SK-N-MC (cell line): ENCODE measurements around the gene MPP1.

Source experiments
- DNase-seq: peaks from one replicate; pipeline ENCODE4 v3.0.0-alpha.2; 2011; ENCODE audit warnings: low read depth, low spot score
- H3K27ac ChIP-seq: fragments of 200-600 bp; sonication (generic); 2 replicates; pipeline ENCODE4 v1.5.1; 2016; ENCODE audit warnings: mixed run types
- H3K36me3 ChIP-seq: fragments of 200-600 bp; sonication (generic); 2 replicates; pipeline ENCODE4 v1.6.1; 2017; ENCODE audit warnings: antibody characterized with exemption, low read length, mixed read lengths; ENCODE audit not compliant: insufficient read depth
- H3K4me3 ChIP-seq: fragments of 200-600 bp; sonication (generic); 2 replicates; pipeline ENCODE4 v1.5.1; 2016
- H3K9ac ChIP-seq: fragments of 200-600 bp; sonication (generic); 2 replicates; pipeline ENCODE4 v1.8.0; 2017; ENCODE audit warnings: mixed run types, mixed read lengths; ENCODE audit not compliant: insufficient read length
- H3K9me3 ChIP-seq: fragments of 200-600 bp; sonication (generic); 2 replicates; pipeline ENCODE4 v1.6.1; 2017; ENCODE audit warnings: low read depth, mild to moderate bottlenecking, antibody characterized with exemption, low read length, moderate library complexity, mixed read lengths
- EZH2 ChIP-seq: fragments of 200-600 bp; sonication (generic); IDR thresholded peaks from one replicate; pipeline ENCODE4 v1.6.1; 2017; ENCODE audit warnings: antibody characterized with exemption
- FOXP2 ChIP-seq: optimal IDR thresholded peaks from 2 replicates; pipeline ENCODE3; 2011; ENCODE audit warnings: mild to moderate bottlenecking, moderate library complexity; ENCODE audit not compliant: insufficient read depth; ENCODE audit errors: extremely low read length, control extremely low read depth
- POLR2AphosphoS5 ChIP-seq: IDR thresholded peaks from 2 replicates; pipeline ENCODE4 v1.6.1; 2012; ENCODE audit warnings: mild to moderate bottlenecking, low read depth, low read length, borderline replicate concordance

MPP1 gene

DNA sequence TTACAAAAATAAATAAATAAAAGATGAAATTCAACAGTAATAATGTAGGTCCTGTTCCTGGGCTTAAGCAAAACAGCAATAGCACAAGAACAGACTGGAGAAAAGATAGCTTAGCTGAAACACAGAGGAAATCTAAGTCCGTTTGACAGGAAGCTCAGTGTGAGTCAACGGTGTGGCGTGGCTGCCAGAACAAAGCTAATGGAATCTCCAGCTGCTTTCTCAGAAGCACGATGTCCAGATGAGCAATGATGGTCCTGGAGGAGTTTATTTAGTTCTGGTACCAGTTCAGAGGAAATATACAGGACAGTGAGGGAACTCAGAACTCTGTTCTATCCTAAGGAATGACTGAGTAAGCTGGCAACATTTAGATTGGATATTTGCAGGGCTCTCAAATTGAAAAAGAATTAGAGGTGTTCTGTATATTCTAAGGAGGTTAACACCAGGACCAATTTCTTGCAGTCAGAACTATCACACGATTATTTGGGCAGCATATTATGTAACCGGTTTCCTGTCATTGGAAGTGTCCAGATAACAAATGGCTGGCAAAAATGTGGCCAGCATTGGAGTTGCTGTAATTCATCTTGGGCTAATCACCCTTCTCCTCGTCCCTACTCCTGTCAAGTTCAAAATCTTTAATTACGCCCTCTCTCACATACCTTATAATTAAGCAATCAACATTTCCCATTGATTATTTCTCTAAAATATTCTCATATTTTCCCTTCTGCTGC is 67.1 kb downstream of the MPP1 start:
- no peak overlapping the region for H3K4me3 ChIP-seq
- no peak overlapping the region for H3K9ac ChIP-seq
- DNase-seq: no peak
- H3K36me3 ChIP-seq: no peaks in the 10 kb centered on the region
- TF ChIP-seq FOXP2 (no peak), EZH2 (no peak), POLR2AphosphoS5 (no peak)
- H3K9me3 ChIP-seq: no peaks in the 10 kb centered on the region
- no peak overlapping the region for H3K27ac ChIP-seq

DNA sequence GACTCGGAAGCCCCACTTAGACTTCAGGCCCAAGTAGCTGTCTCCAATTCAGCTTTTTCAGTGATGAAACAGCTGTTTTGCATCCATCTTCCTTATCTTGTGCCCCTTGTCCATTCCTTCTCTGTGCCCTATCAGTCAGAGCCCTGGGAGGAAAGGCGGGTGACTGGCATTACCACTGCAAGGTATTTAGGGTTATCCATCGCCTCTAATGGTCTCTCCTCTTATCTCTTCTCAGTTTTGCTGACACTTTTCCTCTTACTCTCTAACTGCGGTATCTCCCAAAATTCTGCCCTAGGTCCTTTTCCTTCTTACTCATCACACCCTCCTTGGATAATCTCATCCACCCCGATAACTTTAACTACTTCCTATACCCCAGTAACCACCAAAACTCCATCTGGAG is 68.1 kb downstream of the MPP1 start:
- no peaks in the 10 kb centered on the region for H3K9me3 ChIP-seq
- no peaks in the 10 kb centered on the region for H3K36me3 ChIP-seq
- TF ChIP-seq FOXP2 (no peak), POLR2AphosphoS5 (no peak), EZH2 (no peak)
- no peak overlapping the region for H3K4me3 ChIP-seq
- no peak for DNase-seq
- no peak overlapping the region for H3K27ac ChIP-seq
- no peak overlapping the region for H3K9ac ChIP-seq

DNA sequence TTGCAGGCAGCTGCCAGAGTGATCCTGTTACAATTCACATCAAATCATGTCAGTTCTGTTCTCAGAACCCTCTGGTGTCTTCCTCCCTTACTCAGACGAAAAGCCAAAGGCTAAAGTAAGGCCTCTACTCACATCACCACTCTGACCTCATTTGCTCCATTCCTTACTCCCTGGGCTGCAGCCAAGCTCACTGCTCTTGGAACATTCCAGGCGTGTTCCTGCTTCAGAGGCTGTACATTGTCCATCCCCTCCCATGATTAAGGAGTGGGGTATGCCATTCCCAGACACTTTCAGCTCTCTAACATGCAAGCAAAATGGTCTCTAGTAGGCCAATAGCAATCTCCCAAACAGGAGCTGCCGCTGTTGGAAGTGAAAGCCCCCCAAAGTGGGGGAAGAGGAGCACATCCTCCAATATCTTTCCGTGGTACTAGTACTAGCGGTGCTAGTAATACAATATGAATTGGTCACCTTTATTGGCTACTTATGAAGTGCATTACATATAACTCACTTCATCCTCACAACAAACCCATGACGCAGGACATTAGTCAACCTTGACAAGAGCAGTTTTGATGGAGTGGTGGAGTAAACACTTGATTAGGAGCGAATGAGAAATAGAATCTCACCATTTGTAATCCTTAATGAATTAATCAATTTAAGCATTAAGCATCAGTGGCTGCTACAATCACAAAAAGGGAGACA is 69.4 kb downstream of the MPP1 start:
- Histone ChIP-seq H3K9me3 (no peaks in the 10 kb centered on the region), H3K4me3 (no peak overlapping the region), H3K36me3 (no peaks in the 10 kb centered on the region), H3K9ac (no peak overlapping the region), H3K27ac (no peak overlapping the region)
- TF ChIP-seq FOXP2 (no peak), POLR2AphosphoS5 (no peak)
- DNase-seq: no peak

DNA sequence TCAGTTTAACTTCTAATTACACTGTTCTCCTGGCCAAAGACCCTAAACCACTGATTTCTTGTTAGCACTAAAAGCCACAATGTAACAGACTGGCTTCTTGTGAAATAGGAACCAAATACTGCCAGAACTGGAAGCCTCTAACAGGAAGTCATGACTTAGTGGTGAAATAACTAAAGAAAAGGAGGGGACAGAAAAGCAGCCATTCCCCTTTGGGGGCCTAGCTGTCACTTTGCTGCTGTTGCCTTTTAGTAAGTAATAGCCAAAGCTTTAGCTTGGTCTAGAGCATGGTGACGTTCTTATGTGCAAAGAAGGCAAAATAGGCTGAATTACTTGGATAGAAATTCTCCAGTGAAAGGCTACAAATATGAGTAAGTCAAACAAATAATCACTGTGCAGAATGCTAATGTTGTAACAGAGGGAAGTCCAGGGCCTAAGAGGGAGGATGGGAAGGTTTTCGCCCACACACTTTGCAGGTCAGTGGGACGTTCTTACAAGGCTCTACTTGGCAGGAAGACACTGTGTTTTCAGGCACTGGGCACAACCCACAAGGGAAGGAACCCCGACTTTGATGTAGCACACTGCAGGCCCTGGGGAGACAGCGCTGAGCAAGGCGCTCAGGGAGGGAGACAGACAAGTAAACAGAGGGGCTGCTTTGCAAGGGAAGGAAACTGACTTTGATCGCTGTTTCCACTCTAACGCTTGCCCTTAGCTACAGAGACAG is 71.1 kb downstream of the MPP1 start:
- no peak for TF ChIP-seq FOXP2
- H3K4me3 ChIP-seq: no peak overlapping the region
- no peak overlapping the region for H3K9ac ChIP-seq
- H3K36me3 ChIP-seq: no peaks in the 10 kb centered on the region
- DNase-seq: no peak
- H3K27ac ChIP-seq: no peak overlapping the region
- no peaks in the 10 kb centered on the region for H3K9me3 ChIP-seq

DNA sequence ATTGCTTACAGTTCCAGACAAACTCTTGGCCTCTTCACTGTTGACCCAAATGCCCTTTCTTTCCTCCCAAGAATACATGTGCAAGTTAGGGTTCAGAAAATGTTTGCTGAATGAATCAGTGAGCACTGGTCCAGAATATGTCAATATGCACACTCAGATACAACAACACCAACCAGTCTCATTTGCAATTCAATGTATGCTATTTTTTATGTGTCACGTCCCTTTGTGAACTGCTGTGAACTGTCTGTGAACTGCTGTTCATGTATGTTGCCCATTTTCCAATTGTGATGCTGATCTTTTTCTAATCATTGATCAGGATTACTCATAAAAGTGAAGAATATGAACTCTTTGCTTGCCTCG is 72.2 kb downstream of the MPP1 start:
- H3K9ac ChIP-seq: no peak overlapping the region
- H3K36me3 ChIP-seq: no peaks in the 10 kb centered on the region
- no peak for TF ChIP-seq FOXP2
- no peak for TF ChIP-seq EZH2
- no peak for TF ChIP-seq POLR2AphosphoS5
- H3K4me3 ChIP-seq: no peak overlapping the region
- no peak overlapping the region for H3K27ac ChIP-seq
- no peaks in the 10 kb centered on the region for H3K9me3 ChIP-seq
- DNase-seq: no peak

DNA sequence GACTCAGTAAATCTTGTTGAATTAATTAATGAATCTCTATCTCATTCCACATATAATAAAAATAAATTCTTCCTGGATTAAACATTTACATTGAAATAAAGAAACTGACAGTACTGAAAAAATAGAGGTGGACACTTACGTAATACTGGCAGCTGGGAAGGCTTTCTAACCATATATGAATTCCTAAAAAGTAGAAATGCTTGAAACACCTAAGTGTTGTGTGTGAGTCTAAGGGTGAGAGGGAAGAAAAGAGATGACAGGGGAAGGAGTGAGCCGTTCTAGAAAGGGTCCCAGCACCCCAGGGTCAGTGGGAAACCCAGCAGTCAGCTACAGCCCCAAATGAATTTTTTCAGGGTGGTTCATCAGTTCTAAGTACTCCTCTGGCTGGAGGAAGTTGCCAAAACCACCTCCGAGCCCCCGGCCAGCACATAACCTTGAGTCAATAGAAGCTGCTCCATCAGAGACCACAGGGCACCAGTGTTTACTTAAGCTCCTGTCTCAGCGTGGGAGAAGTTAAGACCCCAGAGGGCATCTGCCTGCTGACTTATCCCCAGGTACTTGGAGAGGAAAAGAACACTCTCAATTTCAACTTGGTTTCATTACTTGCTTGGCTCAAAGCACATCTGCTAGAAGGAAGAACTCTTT is 72.7 kb downstream of the MPP1 start:
- Histone ChIP-seq H3K36me3 (no peaks in the 10 kb centered on the region), H3K9ac (no peak overlapping the region), H3K27ac (no peak overlapping the region), H3K4me3 (no peak overlapping the region), H3K9me3 (no peaks in the 10 kb centered on the region)
- no peak for TF ChIP-seq FOXP2
- no peak for TF ChIP-seq EZH2
- no peak for TF ChIP-seq POLR2AphosphoS5
- DNase-seq: no peak

DNA sequence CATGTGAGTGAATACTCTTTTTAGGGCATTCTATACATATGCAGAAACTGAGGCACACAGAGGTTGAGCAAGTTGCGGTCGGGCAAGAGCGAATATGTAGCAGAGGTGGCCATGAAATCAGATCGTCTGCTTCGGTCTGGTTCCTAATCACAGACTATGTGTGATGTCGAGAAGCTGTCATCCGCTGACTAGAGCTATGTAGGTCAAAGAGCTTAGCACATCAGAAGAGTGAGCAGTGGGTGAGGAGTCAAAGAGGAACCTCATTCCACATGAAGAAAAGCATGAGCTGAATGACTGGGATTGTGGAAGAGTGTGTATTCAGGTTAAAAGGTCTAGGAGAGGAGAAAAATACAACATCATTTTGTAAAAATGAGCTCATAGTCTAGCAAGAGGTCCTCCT is 73.4 kb downstream of the MPP1 start:
- Histone ChIP-seq H3K9ac (no peak overlapping the region), H3K27ac (no peak overlapping the region), H3K9me3 (no peaks in the 10 kb centered on the region), H3K4me3 (no peak overlapping the region), H3K36me3 (no peaks in the 10 kb centered on the region)
- no peak for DNase-seq
- TF ChIP-seq POLR2AphosphoS5 (no peak), EZH2 (no peak), FOXP2 (no peak)

DNA sequence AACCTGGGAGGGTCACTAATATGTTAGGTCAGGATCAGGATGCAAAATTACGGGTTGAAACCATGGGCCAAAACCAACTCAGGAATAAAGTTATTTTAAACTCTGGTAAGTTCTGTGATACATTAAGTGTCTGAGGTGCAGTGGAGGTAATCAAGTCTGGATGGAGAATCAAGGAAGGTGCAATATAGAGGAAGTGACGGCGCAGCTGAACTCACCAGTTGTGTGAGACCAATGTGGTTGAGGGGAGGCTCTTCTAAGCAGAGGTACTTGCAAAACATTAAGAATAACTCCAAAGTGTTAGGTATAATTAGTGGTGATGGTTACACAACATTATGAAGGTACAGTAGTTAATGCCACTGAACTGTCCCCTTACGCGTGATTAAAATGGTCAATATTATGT is 74.1 kb downstream of the MPP1 start:
- H3K9ac ChIP-seq: no peak overlapping the region
- H3K27ac ChIP-seq: no peak overlapping the region
- H3K4me3 ChIP-seq: no peak overlapping the region
- no peaks in the 10 kb centered on the region for H3K36me3 ChIP-seq
- H3K9me3 ChIP-seq: no peaks in the 10 kb centered on the region
- TF ChIP-seq POLR2AphosphoS5 (no peak), EZH2 (no peak), FOXP2 (no peak)
- DNase-seq: no peak
